Activated T-cell treated with anti-CD3 and anti-CD28 coated beads, Interleukin-2, amount 50 U/mL, for 4 hours (primary cell): Measurements from ENCODE around the gene BRME1. TPM values are rescaled to one million over a fixed set of nuclear protein-coding genes. Genes with fewer than 3 reads are reported as not detected.
A peak's percentile ranks its signal among the peaks of the same experiment; 100 is the strongest.

ENCODE experiments used
- ATAC-seq, 2 donors: fragments of 200-7000 bp; cut with Tn5 transposase; one replicate each; pipeline ENCODE4 v1.10.0; 2021
- DNase-seq: peaks from one replicate; pipeline ENCODE4 v3.0.0-alpha.2; 2020
- H3K27me3 Mint-ChIP-seq: one replicate; pipeline ENCODE4 v1.8.0; 2021; ENCODE audit warnings: low read depth, mixed read lengths
- H3K36me3 Mint-ChIP-seq: one replicate; pipeline ENCODE4 v1.8.0; 2022; ENCODE audit warnings: mixed read lengths; ENCODE audit not compliant: insufficient read depth
- H3K4me1 Mint-ChIP-seq: one replicate; pipeline ENCODE4 v1.8.0; 2021; ENCODE audit warnings: low read depth, mixed read lengths
- H3K4me3 Mint-ChIP-seq: one replicate; pipeline ENCODE4 v1.8.0; 2021; ENCODE audit warnings: mild to moderate bottlenecking, moderate library complexity, mixed read lengths
- H3K9me3 Mint-ChIP-seq: one replicate; pipeline ENCODE4 v1.8.0; 2021; ENCODE audit warnings: mixed read lengths
- total RNA-seq, 3 donors: library from RNA; stranded (reverse); gene quantifications; one replicate each; pipeline ENCODE4 v1.2.1, GENCODE V29; 2021

BRME1 gene
- total RNA-seq, 3 donors from 2014 or later: 7.3 to 9.3 (median 8.9) TPM

- no peaks in the 10 kb centered on the region for H3K27me3 Mint-ChIP-seq
- DNase-seq (no peak), ATAC-seq (peak in 1 of 2 donors; percentile 32)
- peaks cover 13% of the 10 kb centered on the region for H3K4me1 Mint-ChIP-seq
- no peak overlapping the region for H3K4me3 Mint-ChIP-seq
- no peaks in the 10 kb centered on the region for H3K36me3 Mint-ChIP-seq
- H3K9me3 Mint-ChIP-seq: no peaks in the 10 kb centered on the region
Measured at GRCh38 chr19:13887517-13887916, 18.4 kb downstream of the BRME1 start.

DNA sequence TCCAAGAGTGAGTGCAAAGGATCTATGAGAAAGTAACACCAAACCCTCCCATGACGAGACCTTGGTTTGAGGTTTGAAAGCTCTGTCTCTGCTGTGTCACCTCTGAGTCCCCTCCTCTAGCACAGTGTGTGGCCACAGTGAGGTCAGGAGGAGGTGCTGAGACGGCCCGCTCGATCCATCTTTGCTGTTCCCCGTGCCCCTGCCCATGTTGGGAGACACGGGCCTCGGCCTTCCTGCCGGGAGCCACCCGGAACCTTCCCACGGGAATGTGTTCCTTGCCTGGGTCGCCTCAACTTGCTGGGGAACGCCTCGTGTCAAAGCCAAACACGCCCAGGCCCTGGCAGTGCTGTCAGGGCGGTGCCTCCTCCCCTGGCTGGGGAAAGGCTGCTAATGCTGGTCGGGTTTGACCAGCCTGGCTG is 18.9 kb downstream of the BRME1 start:
- Mint-ChIP-seq H3K36me3 (no peaks in the 10 kb centered on the region), H3K4me1 (peaks cover 18% of the 10 kb centered on the region), H3K27me3 (no peaks in the 10 kb centered on the region), H3K4me3 (no peak overlapping the region), H3K9me3 (no peaks in the 10 kb centered on the region)
- DNase-seq (no peak), ATAC-seq (peak; percentile 61 to 87)

- DNase-seq (no peak), ATAC-seq (no peak)
- H3K27me3 Mint-ChIP-seq: no peaks in the 10 kb centered on the region
- H3K9me3 Mint-ChIP-seq: no peaks in the 10 kb centered on the region
- no peak overlapping the region for H3K4me3 Mint-ChIP-seq
- H3K36me3 Mint-ChIP-seq: no peaks in the 10 kb centered on the region
- H3K4me1 Mint-ChIP-seq: peaks cover 29% of the 10 kb centered on the region
Measured at GRCh38 chr19:13885826-13886365, 20.0 kb downstream of the BRME1 start.

DNA sequence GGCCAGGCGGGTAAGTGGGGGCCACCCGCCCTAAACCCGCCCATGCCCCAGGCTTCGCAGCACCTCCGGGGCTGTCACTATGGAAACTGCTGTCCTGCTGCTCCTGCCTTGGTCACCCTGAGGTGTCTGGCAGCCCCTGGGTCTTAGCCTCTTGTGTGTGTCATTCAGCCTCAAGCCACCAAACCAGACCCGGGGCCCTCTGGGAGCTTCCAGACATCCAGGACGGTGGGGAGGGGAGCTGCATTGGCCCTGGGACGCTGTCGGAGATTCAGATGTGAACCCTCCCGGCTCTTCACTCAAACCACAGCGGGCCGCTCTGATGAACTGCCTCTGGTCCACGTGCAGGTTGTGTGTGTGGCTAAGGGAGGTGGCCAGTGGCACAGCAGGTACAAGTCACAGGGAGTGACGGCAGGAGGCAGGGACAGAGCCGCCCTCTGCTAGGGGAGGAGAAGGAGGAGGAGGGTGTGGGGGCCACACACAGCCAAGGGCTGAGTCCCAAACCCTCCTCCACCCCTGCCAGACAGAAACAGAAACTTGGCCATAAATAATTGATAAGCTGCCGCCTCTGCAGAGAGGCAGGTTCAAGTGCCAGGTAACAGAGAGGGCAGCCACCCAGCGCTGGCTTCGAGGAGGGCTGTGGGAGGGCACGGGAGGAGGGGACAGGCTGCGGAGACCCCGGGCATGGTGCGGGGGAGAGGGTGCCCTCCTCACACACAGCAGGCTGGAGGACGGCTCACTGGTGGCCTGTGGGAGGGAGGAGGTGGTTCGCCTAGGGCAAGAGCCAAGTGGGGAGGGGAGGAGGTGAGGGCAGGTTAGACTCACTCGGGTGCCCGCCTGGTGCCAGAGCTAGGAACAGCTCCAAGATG is 21.0 kb downstream of the BRME1 start:
- no peak for ATAC-seq

GRCh38 chr19:13883516-13884064 is 22.3 kb downstream of the BRME1 start:
- no peaks in the 10 kb centered on the region for H3K27me3 Mint-ChIP-seq
- no peaks in the 10 kb centered on the region for H3K9me3 Mint-ChIP-seq
- H3K4me1 Mint-ChIP-seq: peaks cover 36% of the 10 kb centered on the region
- no peaks in the 10 kb centered on the region for H3K36me3 Mint-ChIP-seq
- no peak for DNase-seq
- H3K4me3 Mint-ChIP-seq: no peak overlapping the region
- no peak for ATAC-seq

More for the DNA sequence above, 21.0 kb downstream of the BRME1 start:
- H3K36me3 Mint-ChIP-seq: no peaks in the 10 kb centered on the region
- H3K9me3 Mint-ChIP-seq: no peaks in the 10 kb centered on the region
- no peak overlapping the region for H3K4me3 Mint-ChIP-seq
- H3K27me3 Mint-ChIP-seq: no peaks in the 10 kb centered on the region
- H3K4me1 Mint-ChIP-seq: peaks cover 36% of the 10 kb centered on the region
- no peak for DNase-seq

- Mint-ChIP-seq H3K4me1 (peaks cover 36% of the 10 kb centered on the region), H3K36me3 (no peaks in the 10 kb centered on the region), H3K4me3 (no peak overlapping the region), H3K9me3 (no peaks in the 10 kb centered on the region), H3K27me3 (no peaks in the 10 kb centered on the region)
- ATAC-seq: no peak
- no peak for DNase-seq
Measured at GRCh38 chr19:13882836-13883235, 23.1 kb downstream of the BRME1 start.

DNA sequence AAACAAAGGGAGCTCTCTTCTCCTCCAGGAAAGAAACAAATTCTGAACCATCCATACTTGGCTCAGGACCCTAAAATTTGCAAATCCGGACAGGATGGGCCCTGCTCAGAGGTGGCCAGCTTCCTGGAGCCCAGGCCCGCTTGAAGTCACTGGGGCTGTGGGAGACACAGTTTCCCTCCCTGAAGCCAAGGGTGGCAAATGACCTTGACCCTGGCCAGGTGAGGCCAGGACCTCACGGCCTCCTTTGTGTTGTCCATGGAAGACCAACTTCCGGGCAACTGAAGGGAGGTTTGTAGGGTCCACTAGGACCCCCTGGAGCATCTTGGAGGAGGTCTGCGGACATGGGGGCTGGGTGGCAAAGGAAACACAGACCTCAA is 23.5 kb downstream of the BRME1 start:
- H3K27me3 Mint-ChIP-seq: no peaks in the 10 kb centered on the region
- peaks cover 36% of the 10 kb centered on the region for H3K4me1 Mint-ChIP-seq
- no peaks in the 10 kb centered on the region for H3K9me3 Mint-ChIP-seq
- no peaks in the 10 kb centered on the region for H3K36me3 Mint-ChIP-seq
- ATAC-seq (no peak), DNase-seq (no peak)
- no peak overlapping the region for H3K4me3 Mint-ChIP-seq

- Mint-ChIP-seq H3K9me3 (no peaks in the 10 kb centered on the region), H3K27me3 (no peaks in the 10 kb centered on the region), H3K36me3 (no peaks in the 10 kb centered on the region), H3K4me3 (peak overlapping the region; percentile 45), H3K4me1 (peaks cover 36% of the 10 kb centered on the region)
- peak; percentile 28 for DNase-seq
- peak; percentile 24 to 27 for ATAC-seq
Measured at GRCh38 chr19:13881692-13882418, 24.1 kb downstream of the BRME1 start.

DNA sequence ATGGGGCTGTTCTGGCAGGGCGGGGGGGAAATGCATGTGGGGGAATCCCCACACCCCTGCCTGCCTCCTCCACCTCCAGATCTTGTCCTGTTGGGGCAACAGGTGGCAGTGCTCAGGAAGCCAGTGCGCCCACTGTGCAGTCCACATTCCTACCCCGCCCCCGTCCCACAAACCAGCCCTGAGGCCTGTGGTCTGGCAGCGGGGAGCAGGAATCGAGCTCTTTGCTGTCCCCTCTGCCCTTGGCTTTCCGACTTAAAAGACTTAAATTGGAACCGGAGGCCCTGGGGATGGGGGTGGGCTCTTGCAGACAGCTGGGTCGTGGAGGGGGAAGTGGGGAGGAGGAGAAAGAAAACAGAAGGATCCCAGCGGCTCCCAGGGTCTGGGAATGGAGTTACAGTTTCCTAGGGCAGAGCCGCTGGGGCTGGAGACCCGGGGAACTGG is 24.6 kb downstream of the BRME1 start:
- DNase-seq: no peak
- no peaks in the 10 kb centered on the region for H3K27me3 Mint-ChIP-seq
- no peaks in the 10 kb centered on the region for H3K9me3 Mint-ChIP-seq
- H3K36me3 Mint-ChIP-seq: no peaks in the 10 kb centered on the region
- H3K4me3 Mint-ChIP-seq: peak overlapping the region; percentile 45
- no peak for ATAC-seq
- H3K4me1 Mint-ChIP-seq: peaks cover 36% of the 10 kb centered on the region

GRCh38 chr19:13880059-13881043 is 25.6 kb downstream of the BRME1 start:
- Mint-ChIP-seq H3K4me3 (peak overlapping the region; percentile 45), H3K4me1 (peaks cover 33% of the 10 kb centered on the region), H3K36me3 (no peaks in the 10 kb centered on the region), H3K27me3 (no peaks in the 10 kb centered on the region), H3K9me3 (no peaks in the 10 kb centered on the region)
- peak; percentile 99 for DNase-seq
- peak; percentile 94 to 96 for ATAC-seq

- H3K4me3 Mint-ChIP-seq: no peak overlapping the region
- no peaks in the 10 kb centered on the region for H3K36me3 Mint-ChIP-seq
- ATAC-seq (no peak), DNase-seq (no peak)
- no peaks in the 10 kb centered on the region for H3K9me3 Mint-ChIP-seq
- H3K4me1 Mint-ChIP-seq: peaks cover 24% of the 10 kb centered on the region
- peaks cover 8% of the 10 kb centered on the region for H3K27me3 Mint-ChIP-seq
Measured at GRCh38 chr19:13877303-13877702, 28.6 kb downstream of the BRME1 start.

GRCh38 chr19:13876834-13877233 is 29.1 kb downstream of the BRME1 start, which contains the start of gene NANOS3:
TSS of gene NANOS3 (plus strand) at chr19:13877134. CDS start at chr19:13877249, 115 bp downstream.
- H3K4me3 Mint-ChIP-seq: no peak within 1 kb of the TSS
- no peaks in the 10 kb centered on the region for H3K36me3 Mint-ChIP-seq
- H3K4me1 Mint-ChIP-seq: peaks cover 20% of the 10 kb centered on the region
- no peak for ATAC-seq
- peaks cover 8% of the 10 kb centered on the region for H3K27me3 Mint-ChIP-seq
- no peak for DNase-seq
- H3K9me3 Mint-ChIP-seq: no peaks in the 10 kb centered on the region

GRCh38 chr19:13875824-13876223 is 30.1 kb downstream of the BRME1 start:
- Mint-ChIP-seq H3K4me3 (no peak overlapping the region), H3K4me1 (peaks cover 10% of the 10 kb centered on the region), H3K9me3 (no peaks in the 10 kb centered on the region), H3K36me3 (no peaks in the 10 kb centered on the region), H3K27me3 (peaks cover 8% of the 10 kb centered on the region)
- DNase-seq: no peak
- ATAC-seq: no peak
